BJ (cell line): ENCODE results near the gene CELF5. TPM values are rescaled to one million over a fixed set of nuclear protein-coding genes. Genes with fewer than 3 reads are reported as not detected.

Experiments used
- CTCF ChIA-PET: fragments of 350-600 bp; formaldehyde crosslinking; extraction: SDS; loops from one replicate; lab custom pipeline; 2021; ENCODE audit warnings: antibody characterized with exemption, inconsistent platforms; lab: Yijun Ruan, JAX
- POLR2A ChIA-PET: fragments of 300-600 bp; sonication (Branson Sonifier 250); formaldehyde crosslinking; extraction: SDS; loops from one replicate; lab custom pipeline; 2021; ENCODE audit warnings: antibody characterized with exemption; lab: Charles Lee
- DNase-seq: peaks from one replicate; pipeline ENCODE4 v3.0.0-alpha.2; 2011; ENCODE audit warnings: low read depth
- H3K27me3 ChIP-seq: 2 replicates; pipeline ENCODE4 v1.6.0; 2011; ENCODE audit warnings: low read length; ENCODE audit not compliant: control insufficient read depth, insufficient read depth
- H3K36me3 ChIP-seq: 2 replicates; pipeline ENCODE4 v1.5.1; 2011; ENCODE audit warnings: low read length; ENCODE audit not compliant: control insufficient read depth, insufficient read depth
- H3K4me3 ChIP-seq: 2 replicates; pipeline ENCODE4 v1.5.1; 2011; ENCODE audit warnings: low read depth, mild to moderate bottlenecking, control low read depth, low read length
- polyA plus RNA-seq: library from polyadenylated mRNA; depleted of rRNA; stranded (reverse); fragments of >200 nt; gene quantifications from 2 replicates; pipeline ENCODE4 v1.2.3, GENCODE V29; 2011
- TF ChIP-seq, protein P1 (sequence below): IDR thresholded peaks from 2 replicates; pipeline ENCODE4 v1.5.1; 2011; ENCODE audit warnings: low read depth, mild to moderate bottlenecking, control low read depth, inconsistent platforms, low read length, moderate library complexity; ENCODE audit not compliant: insufficient read depth

Gene CELF5
- polyA plus RNA-seq, 1 experiment = 0.18 TPM

- Histone ChIP-seq H3K4me3 (no peak overlapping the region), H3K27me3 (no peaks in the 10 kb centered on the region), H3K36me3 (peaks cover 12% of the 10 kb centered on the region)
- ChIA-PET POLR2A (no interaction called here), CTCF (no interaction called here)
- TF ChIP-seq, protein P1, sequence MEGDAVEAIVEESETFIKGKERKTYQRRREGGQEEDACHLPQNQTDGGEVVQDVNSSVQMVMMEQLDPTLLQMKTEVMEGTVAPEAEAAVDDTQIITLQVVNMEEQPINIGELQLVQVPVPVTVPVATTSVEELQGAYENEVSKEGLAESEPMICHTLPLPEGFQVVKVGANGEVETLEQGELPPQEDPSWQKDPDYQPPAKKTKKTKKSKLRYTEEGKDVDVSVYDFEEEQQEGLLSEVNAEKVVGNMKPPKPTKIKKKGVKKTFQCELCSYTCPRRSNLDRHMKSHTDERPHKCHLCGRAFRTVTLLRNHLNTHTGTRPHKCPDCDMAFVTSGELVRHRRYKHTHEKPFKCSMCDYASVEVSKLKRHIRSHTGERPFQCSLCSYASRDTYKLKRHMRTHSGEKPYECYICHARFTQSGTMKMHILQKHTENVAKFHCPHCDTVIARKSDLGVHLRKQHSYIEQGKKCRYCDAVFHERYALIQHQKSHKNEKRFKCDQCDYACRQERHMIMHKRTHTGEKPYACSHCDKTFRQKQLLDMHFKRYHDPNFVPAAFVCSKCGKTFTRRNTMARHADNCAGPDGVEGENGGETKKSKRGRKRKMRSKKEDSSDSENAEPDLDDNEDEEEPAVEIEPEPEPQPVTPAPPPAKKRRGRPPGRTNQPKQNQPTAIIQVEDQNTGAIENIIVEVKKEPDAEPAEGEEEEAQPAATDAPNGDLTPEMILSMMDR = no peak
- DNase-seq = no peak
Measured at GRCh38 chr19:3196064-3196932, 28.2 kb upstream of the CELF5 start.

DNA sequence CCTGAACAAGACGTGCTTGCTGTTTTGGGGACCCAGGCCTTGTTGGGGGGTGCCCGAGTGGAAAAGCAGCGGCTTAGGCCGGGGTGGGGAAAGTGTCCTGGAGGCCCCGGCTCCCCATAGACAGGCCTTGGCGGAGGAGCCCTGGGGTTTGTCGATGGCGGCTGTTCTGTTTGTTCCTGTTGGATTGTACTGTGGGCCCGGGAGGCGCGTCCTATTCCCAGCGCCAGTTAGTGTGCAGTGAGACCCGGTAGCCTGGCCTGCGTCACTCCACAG, 27.6 kb upstream of the CELF5 start:
- DNase-seq = no peak
- H3K27me3 ChIP-seq = no peaks in the 10 kb centered on the region
- CTCF ChIA-PET = no interaction called here
- peaks cover 12% of the 10 kb centered on the region for H3K36me3 ChIP-seq
- TF ChIP-seq, protein P1 = no peak
- no peak overlapping the region for H3K4me3 ChIP-seq
- POLR2A ChIA-PET = no interaction called here

DNA sequence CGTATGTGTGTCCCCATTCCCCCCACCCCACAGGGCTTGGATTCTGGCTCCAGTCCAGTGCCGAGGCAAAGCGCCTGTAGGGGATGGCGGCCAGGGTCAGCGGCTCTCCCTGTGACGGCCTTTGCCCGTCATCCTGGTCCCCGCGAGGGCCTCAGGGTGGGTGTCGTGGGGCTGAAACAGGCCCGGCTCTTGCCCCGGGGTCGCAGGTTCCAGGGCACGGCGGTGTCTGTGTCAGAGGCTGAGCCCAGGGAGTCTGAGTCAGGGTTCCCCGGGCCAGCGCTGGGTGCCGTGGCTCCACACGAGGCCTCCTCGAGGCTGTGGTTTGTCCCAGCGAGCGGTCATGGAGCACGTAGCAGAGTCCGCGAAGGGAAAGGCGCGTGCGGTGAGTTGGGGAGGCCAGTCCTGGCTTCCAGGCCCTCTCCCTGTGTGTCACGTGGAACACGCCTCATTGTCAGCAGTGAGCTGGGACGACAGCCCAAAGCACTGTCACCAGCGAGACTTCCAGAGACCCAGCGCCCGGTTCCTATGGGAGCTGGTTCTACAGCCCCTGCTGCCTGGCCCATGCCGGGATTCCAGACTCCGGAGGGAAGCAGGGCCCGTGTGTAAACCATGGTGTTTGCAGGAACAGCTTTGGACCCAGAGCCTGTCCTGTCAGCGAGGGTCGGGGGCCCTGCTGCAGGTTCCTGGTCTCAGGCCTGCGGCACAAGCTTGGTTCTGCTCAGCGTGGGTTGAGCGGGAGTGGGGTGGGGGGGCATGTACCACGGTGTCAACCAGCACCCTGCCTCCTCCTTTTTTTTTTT, 25.4 kb upstream of the CELF5 start:
- H3K4me3 ChIP-seq = no peak overlapping the region
- ChIA-PET POLR2A (no interaction called here), CTCF (interaction anchor here (1.0 kb wide), 1 partner anchor 21 kb away, joined by 3 read pairs; no protein-coding TSS in a partner anchor)
- TF ChIP-seq, protein P1 = no peak
- H3K27me3 ChIP-seq = no peaks in the 10 kb centered on the region
- peaks cover 12% of the 10 kb centered on the region for H3K36me3 ChIP-seq
- DNase-seq = no peak

GRCh38 chr19:3201072-3201700, 23.3 kb upstream of the CELF5 start:
- no peak for DNase-seq
- Histone ChIP-seq H3K36me3 (peaks cover 10% of the 10 kb centered on the region), H3K4me3 (no peak overlapping the region), H3K27me3 (no peaks in the 10 kb centered on the region)
- TF ChIP-seq, protein P1 = no peak
- ChIA-PET CTCF (interaction anchor here (3.0 kb wide), 1 partner anchor 250 kb away, joined by 13 read pairs; no protein-coding TSS in a partner anchor), POLR2A (no interaction called here)

GRCh38 chr19:3201911-3202310, 22.6 kb upstream of the CELF5 start:
- no peak overlapping the region for H3K4me3 ChIP-seq
- H3K36me3 ChIP-seq = peaks cover 11% of the 10 kb centered on the region
- TF ChIP-seq, protein P1 = no peak
- ChIA-PET CTCF (interaction anchor here (1.1 to 3.0 kb wide), 2 partner anchors 10 to 251 kb away, joined by 4 to 13 read pairs; no protein-coding TSS in a partner anchor), POLR2A (no interaction called here)
- no peak for DNase-seq
- H3K27me3 ChIP-seq = no peaks in the 10 kb centered on the region
